Measurements from ENCODE around the gene CHST8.
"Not testable (repeated sequence)": the region's sequence is repeated elsewhere in the genome, so short reads cannot be mapped to it uniquely, and the experiment has no call there.

CHST8 gene

DNA sequence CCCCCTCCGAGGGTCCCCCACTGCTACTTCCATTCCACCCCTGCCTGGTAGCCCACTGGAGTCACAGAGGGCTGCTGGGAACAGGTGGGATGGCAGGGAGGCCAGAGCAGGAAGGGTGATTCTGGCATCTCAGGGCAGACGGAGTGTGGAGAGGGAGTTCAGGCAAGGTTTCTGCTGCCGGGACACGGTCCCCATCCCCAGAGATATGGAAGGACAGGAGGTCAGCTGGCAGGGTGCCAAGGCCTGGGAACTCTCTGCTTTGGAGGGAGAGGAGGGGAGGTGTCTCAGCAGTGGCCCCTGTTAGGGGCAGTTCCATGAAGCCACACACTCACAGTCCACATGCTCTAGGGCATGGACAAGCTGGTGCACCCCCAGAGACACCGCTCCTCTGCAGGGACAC, 68.1 kb downstream of the CHST8 start:
- no peak for DNase-seq (ENCODE audit: low read depth in 2 of 2)

GRCh38 chr19:33690378-33691029, 68.8 kb downstream of the CHST8 start:
- no peak for DNase-seq (ENCODE audit: low read depth in 2 of 2)

DNA sequence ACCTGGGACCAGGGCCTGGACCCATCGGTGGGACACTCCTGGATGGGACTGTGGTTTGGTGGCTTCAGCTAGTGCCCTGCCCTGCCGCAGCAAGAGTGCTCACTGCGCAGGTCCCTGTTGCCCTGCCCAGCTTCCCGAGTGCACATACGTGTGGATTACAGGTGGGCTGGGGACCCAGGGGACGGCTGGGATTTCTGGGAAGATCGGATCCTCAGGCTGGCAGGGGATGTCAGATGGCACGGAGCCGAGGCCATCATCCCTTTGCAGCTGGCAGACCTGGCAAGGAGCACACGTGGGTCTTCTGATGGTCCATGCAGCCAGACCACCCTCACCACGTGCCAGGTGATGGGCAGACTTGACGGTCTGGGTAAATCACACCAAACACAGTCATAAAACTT, 69.3 kb downstream of the CHST8 start:
- DNase-seq (ENCODE audit: low read depth in 2 of 2): no peak

GRCh38 chr19:33691736-33692135, 70.0 kb downstream of the CHST8 start:
- no peak for DNase-seq (ENCODE audit: low read depth in 2 of 2)

DNA sequence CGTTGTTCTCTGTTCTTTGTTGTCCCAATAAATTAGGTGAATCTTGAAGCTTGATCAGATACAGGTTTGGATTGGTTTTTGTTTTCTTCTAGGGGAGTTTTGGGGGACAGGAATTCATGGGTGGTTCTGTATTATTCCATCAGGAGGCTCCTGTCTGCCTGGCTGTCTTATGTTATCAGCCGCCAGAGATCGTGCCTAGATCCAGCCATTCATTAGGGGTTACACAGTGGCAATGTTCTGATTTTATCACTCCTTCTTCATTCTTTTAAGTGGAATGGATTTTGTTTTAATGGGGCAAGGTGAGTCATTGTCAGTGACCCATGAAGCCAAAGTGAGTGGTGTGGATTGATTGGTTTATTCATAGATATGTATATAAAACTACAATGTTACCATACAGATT, 71.9 kb downstream of the CHST8 start:
- no peak for DNase-seq (ENCODE audit: low read depth in 2 of 2)

GRCh38 chr19:33695547-33695946, 73.8 kb downstream of the CHST8 start:
- not testable (repeated sequence) for DNase-seq (ENCODE audit: low read depth in 2 of 2)

- no peak for DNase-seq (ENCODE audit: low read depth in 2 of 2)
Observed at GRCh38 chr19:33697766-33698165, 76.0 kb downstream of the CHST8 start.

DNA sequence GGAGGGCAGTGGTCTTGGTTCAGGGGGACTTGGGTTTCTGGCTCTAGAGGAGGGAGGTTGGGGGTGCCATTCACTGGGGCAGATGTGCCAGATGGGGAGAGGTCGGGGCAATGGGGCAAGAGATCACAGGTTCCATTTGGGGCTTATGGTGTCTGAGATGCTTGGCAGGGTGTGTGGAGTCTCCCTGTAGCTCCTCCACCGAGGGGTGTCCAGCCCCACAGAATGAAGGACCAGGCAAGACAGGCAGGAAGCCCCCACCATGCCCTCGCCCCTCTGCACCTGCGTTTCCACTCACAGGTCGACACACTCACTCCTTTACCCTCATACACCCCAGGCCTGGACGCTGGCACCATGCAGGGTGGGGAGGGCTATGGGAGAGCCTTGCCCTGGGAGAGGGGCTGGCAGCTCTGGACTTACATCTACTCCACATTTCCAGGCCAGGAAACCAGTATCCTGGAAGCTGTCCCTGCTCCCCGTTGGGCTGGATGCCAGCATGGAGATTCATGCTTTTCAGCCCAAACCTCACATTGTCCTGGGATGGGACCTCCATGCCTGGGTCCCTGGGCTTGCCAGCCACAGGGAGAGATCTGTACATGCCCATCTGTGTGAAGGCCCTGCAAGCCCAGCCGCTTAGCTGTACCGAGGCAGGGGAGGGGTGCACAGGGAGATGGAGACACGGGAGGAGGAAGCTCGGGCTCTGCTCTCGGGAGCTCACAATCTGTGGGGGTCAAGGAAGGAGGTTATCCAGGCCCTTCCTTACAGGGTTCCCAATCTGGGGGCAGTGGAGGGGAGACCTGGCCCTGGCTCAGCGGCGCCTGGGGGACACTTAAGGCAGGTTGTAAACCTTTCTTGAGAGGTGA, 77.1 kb downstream of the CHST8 start:
- DNase-seq (ENCODE audit: low read depth in 2 of 2): no peak

DNA sequence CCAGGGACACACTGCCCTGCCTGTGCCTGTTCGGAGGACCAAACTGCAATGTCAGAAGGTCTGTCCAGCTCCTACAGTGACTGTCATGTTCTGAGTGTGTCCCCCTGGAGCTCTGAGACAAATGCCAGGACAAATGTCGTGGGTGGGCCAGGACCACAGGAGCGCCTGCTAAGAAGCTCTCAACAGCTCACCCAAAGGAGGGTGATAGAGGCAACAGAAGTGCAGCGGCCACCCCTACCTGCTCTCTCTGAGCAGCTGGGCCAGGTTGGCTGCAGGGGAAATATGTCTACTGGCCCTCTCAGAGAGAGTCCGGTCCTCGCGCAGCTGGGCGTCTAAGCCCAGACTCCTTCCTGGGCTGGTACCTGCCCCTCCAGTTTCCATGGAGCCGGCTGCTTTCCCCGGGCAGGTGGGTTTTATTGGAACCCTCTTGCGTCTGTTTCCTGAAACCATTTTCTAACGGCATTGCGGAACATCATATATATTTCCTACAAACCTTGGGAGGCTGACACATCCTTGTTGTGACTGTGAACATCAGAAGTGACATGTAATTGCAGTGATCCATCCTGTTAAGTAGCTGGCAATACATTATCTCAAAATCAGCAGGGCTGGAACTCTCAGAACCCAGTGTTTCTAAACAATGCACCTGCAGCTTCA, 78.1 kb downstream of the CHST8 start:
- no peak for DNase-seq (ENCODE audit: low read depth in 2 of 2)

- no peak for DNase-seq (ENCODE audit: low read depth in 2 of 2)
Observed at GRCh38 chr19:33700408-33701013, 78.8 kb downstream of the CHST8 start.

DNA sequence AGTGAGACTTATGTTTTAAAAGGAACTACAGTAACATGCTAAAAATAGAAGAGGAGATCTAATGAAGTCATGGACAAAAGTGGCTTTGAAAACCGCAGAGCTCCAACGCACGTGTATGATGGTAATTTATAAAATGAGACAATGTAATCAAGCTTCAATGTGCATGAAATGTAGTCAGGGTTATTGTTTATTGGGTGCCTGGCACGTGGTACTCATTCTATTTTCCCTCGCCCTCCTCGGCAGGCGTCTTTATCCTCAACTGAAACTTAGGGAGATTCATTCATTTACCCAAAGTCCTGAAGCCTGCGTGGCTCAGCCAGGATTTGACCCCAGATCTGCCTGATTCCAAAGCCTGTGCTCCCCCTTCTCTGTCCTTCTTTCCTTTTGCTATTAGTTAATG, 79.8 kb downstream of the CHST8 start:
- DNase-seq (ENCODE audit: low read depth in 2 of 2): no peak

- no peak for DNase-seq (ENCODE audit: low read depth in 2 of 2)
Observed at GRCh38 chr19:33702606-33703437, 81.1 kb downstream of the CHST8 start.

DNA sequence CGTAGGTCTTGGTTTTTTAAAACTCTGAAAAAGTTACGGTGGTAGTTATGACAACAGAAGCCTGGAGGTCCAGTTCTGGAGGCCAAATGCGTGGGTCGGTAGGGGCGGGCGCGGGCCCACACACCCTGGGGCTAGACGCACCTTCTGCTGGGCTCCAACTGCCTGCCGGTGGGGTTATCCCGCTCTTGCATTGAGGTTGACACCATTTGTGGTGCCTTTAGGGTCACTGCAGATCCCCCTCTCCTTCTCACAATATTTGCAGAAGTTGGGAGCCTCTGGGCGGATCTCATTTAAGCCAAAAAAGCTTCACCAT, 81.6 kb downstream of the CHST8 start:
- DNase-seq (ENCODE audit: low read depth in 2 of 2): no peak

DNA sequence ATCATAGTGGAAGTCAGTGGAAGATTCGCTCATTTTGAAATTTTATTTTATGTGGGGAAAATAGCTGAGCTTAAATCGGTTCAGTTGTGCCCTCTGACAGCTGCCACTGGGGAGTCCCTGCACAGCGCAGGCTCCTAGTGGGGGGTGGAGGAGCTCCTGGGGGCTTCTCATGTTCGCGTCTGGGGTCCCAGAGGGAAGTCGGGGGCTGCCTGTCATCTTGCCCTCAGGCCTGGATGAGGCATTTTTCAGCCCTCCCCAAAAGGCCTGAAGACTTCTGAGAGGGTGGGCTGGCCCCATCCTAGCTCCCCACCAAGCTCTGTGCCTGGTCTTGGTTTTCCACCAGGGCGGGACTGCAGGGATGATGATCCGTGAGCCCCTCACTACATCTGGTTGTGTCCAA, 82.1 kb downstream of the CHST8 start:
- no peak for DNase-seq (ENCODE audit: low read depth in 2 of 2)

GRCh38 chr19:33704271-33704670, 82.5 kb downstream of the CHST8 start:
- no peak for DNase-seq (ENCODE audit: low read depth in 2 of 2)

- DNase-seq (ENCODE audit: low read depth in 2 of 2): no peak
Observed at GRCh38 chr19:33705090-33705847, 83.5 kb downstream of the CHST8 start.

DNA sequence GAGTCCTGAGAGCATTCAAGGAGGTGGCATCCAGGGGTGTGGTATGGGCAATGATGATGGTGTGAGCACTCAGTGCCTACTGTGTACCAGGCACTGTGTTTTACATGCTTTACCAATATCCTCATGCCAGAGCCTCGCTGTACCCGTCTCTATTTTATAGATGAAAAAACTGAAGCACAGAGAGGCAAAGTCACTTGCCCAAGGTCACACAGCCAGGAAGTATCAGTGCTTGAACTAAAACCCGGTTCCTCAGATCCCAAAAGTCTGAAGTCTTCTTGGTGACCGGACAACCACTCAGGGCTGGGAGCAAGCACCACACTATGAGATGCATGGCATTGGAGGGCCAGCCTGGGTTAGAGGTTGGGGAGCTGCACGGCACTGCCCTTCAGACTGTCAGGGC, 84.1 kb downstream of the CHST8 start:
- no peak for DNase-seq (ENCODE audit: low read depth in 2 of 2)

- no peak for DNase-seq (ENCODE audit: low read depth in 2 of 2)
Observed at GRCh38 chr19:33706631-33707030, 84.9 kb downstream of the CHST8 start.

GRCh38 chr19:33712268-33712667, 90.5 kb downstream of the CHST8 start:
- no peak for DNase-seq (ENCODE audit: low read depth in 2 of 2)

- no peak for DNase-seq (ENCODE audit: low read depth in 2 of 2)
Observed at GRCh38 chr19:33713194-33713593, 91.4 kb downstream of the CHST8 start.

DNA sequence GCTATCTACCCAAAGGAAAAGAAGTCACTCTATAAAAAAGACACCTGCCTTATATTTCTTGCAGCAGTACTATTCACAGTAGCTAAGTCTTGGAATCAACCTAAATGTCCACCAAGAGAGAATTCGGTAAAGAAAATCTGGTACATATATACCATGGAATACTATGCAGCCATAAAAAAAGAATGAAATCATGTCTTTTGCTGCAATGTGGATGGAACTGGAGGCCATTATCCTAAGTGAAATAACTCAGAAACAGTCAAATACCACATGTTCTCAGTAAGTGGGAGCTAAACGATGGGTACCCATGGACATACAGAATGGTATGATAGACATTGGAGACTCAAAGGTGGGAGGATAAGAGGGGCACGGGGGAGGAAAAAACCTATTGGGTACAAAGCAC, 92.4 kb downstream of the CHST8 start:
- no peak for DNase-seq (ENCODE audit: low read depth in 2 of 2)
